HepG2 (cell line): ENCODE data around the gene CAMK1. TPM values are rescaled to one million over a fixed set of nuclear protein-coding genes. Genes with fewer than 3 reads are reported as not detected.

Source experiments
- ATF2 ChIP-seq: sonication (generic); formaldehyde crosslinking; IDR thresholded peaks from 2 replicates; pipeline ENCODE4 v1.4.0; 2020; ENCODE audit warnings: missing genetic modification reagents
- ATF7 ChIP-seq, 2 experiments: fragments of 450-650 bp in 1 of 2; sonication (generic) in 1 of 2; formaldehyde crosslinking in 1 of 2; IDR thresholded peaks; 2 replicates each; pipeline versions ENCODE4 v1.4.0 to v1.6.1; 2016 to 2020; ENCODE audit warnings: antibody characterized with exemption in 1 of 2, mild to moderate bottlenecking in 1 of 2, missing genetic modification reagents in 1 of 2
- BHLHE40 ChIP-seq: IDR thresholded peaks from 2 replicates; pipeline ENCODE4 v1.6.1; 2011; ENCODE audit warnings: low read length, improper control_type of control experiment
- CENPBD1 ChIP-seq: sonication (generic); formaldehyde crosslinking; IDR thresholded peaks from 2 replicates; pipeline ENCODE4 v1.8.0; 2022; ENCODE audit warnings: missing genetic modification reagents, low read depth, mild to moderate bottlenecking, borderline replicate concordance
- FIP1L1 ChIP-seq: fragments of 200-400 bp; formaldehyde crosslinking; IDR thresholded peaks from 2 replicates; pipeline ENCODE4 v1.6.1; 2018; ENCODE audit warnings: low read depth, mild to moderate bottlenecking, low read length, moderate library complexity, borderline replicate concordance; ENCODE audit not compliant: insufficient read depth
- FUBP1 ChIP-seq: sonication (generic); formaldehyde crosslinking; IDR thresholded peaks from 2 replicates; pipeline ENCODE4 v1.5.1; 2020; ENCODE audit warnings: missing genetic modification reagents, mild to moderate bottlenecking, borderline replicate concordance
- GLI4 ChIP-seq: sonication (generic); formaldehyde crosslinking; IDR thresholded peaks from 2 replicates; pipeline ENCODE4 v1.5.1; 2020; ENCODE audit warnings: missing genetic modification reagents, mild to moderate bottlenecking, moderate library complexity, borderline replicate concordance
- MAX ChIP-seq: IDR thresholded peaks from 2 replicates; pipeline ENCODE4 v1.6.1; 2012; ENCODE audit warnings: inconsistent platforms
- SIN3B ChIP-seq: fragments of 150-350 bp; IDR thresholded peaks from 2 replicates; pipeline ENCODE4 v1.6.1; 2014; ENCODE audit warnings: low read length
- SMC3 ChIP-seq: IDR thresholded peaks from 2 replicates; pipeline ENCODE4 v1.6.1; 2011; ENCODE audit warnings: low read length, improper control_type of control experiment
- SP140L ChIP-seq: sonication (generic); formaldehyde crosslinking; IDR thresholded peaks from 2 replicates; pipeline ENCODE4 v1.4.0; 2020; ENCODE audit warnings: missing genetic modification reagents, borderline replicate concordance
- TAF1 ChIP-seq: sonication (generic); formaldehyde crosslinking; IDR thresholded peaks from 2 replicates; pipeline ENCODE4 v1.4.0; 2020; ENCODE audit warnings: missing genetic modification reagents
- TBX2 ChIP-seq: sonication (generic); formaldehyde crosslinking; IDR thresholded peaks from 2 replicates; pipeline ENCODE4 v1.5.0; 2020; ENCODE audit warnings: missing genetic modification reagents, mild to moderate bottlenecking, borderline replicate concordance
- ZBTB10 ChIP-seq: sonication (generic); formaldehyde crosslinking; IDR thresholded peaks from 2 replicates; pipeline ENCODE4 v1.4.0; 2020; ENCODE audit warnings: missing genetic modification reagents, borderline replicate concordance
- ZFY ChIP-seq: sonication (generic); formaldehyde crosslinking; IDR thresholded peaks from 2 replicates; pipeline ENCODE4 v1.4.0; 2020; ENCODE audit warnings: missing genetic modification reagents
- ZNF552 ChIP-seq: sonication (generic); formaldehyde crosslinking; IDR thresholded peaks from 2 replicates; pipeline ENCODE4 v1.9.0; 2022; ENCODE audit warnings: missing genetic modification reagents, mild to moderate bottlenecking, borderline replicate concordance
- ZNF678 ChIP-seq: sonication (generic); formaldehyde crosslinking; IDR thresholded peaks from 2 replicates; pipeline ENCODE4 v1.4.0; 2020; ENCODE audit warnings: mild to moderate bottlenecking, missing genetic modification reagents
- ZNF704 ChIP-seq: sonication (generic); formaldehyde crosslinking; IDR thresholded peaks from 2 replicates; pipeline ENCODE4 v1.8.1; 2023; ENCODE audit warnings: mild to moderate bottlenecking, inconsistent platforms, moderate library complexity, missing genetic modification reagents, borderline replicate concordance
- ZNF878 ChIP-seq: sonication (generic); formaldehyde crosslinking; IDR thresholded peaks from 2 replicates; pipeline ENCODE4 v1.8.1; 2023; ENCODE audit warnings: mild to moderate bottlenecking, missing genetic modification reagents, moderate library complexity
- polyA plus RNA-seq, 8 experiments: library from polyadenylated mRNA; depleted of rRNA in 3 of 8; stranded (reverse) in 7 of 8; unstranded in 1 of 8; fragments of >200 nt; fragmentation: Illumina TruSeq in 4 of 8; extraction: Trizol in 4 of 8; gene quantifications; 2 replicates each; pipeline versions ENCODE4 v1.2.1 to v1.2.3, GENCODE V29; 2011 to 2016; ENCODE audit warnings: low read depth in 4 of 8, missing spikeins in 1 of 8, mixed read lengths in 1 of 8; ENCODE audit not compliant: insufficient read depth in 1 of 8
- total RNA-seq, 5 experiments: library from RNA; depleted of rRNA; stranded (reverse); fragments of >200 nt; fragmentation: Illumina TruSeq; extraction: Trizol; gene quantifications; 2 replicates each; pipeline ENCODE4 v1.2.3, GENCODE V29; 2016; ENCODE audit warnings: low read depth in 1 of 5

CAMK1 gene
- total and polyA plus RNA-seq, 2 of the 13 experiments (the other 11 are each of a cell fraction or from before 2014, with no cell fraction given): 26.4 to 53.3 TPM

GRCh38 chr3:9731206-9732079 is 38.3 kb downstream of the CAMK1 start, which contains the start of gene BRPF1 (continued):
- TF ChIP-seq SP140L (CRISPR knock-in tag) (no peak), CENPBD1 (no peak), BHLHE40 (no peak), TBX2 (CRISPR knock-in tag) (peak; percentile 86; the same call in 1 of the 2 replicates), FUBP1 (CRISPR knock-in tag) (no peak), FIP1L1 (no peak), SIN3B (peak; percentile 71; the same call in 1 of the 2 replicates), TAF1 (CRISPR knock-in tag) (peak; percentile 75), ATF7 (IDR thresholded peaks at IDR 0.05) (no peak), ATF7 (CRISPR knock-in tag; IDR thresholded peaks at IDR 0.05) (0 out of 2 replicates have a peak, but pooled peaks have one; percentile 38), ZNF678 (CRISPR knock-in tag) (0 out of 2 replicates have a peak, but pooled peaks have one; percentile 83), SMC3 (no peak), MAX (no peak), ATF2 (0 out of 2 replicates have a peak, but pooled peaks have one; percentile 9), ZFY (CRISPR knock-in tag) (peak; percentile 66), ZNF704 (CRISPR knock-in tag) (peak; percentile 78; the same call in 1 of the 2 replicates), ZNF552 (CRISPR knock-in tag) (peak; percentile 62; the same call in 1 of the 2 replicates), GLI4 (CRISPR knock-in tag) (no peak), ZBTB10 (CRISPR knock-in tag) (no peak; the same call in 1 of the 2 replicates), ZNF878 (CRISPR knock-in tag) (0 out of 2 replicates have a peak, but pooled peaks have one; percentile 43)
